DOHH2 (cell line): ENCODE data around the gene RAC3.

Experiments used
- H3F3A ChIP-seq: fragments of 200-600 bp; sonication (generic), shearing (Covaris generic); 2 replicates; pipeline ENCODE4 v1.6.0; 2016; ENCODE audit warnings: antibody characterized with exemption, mild to moderate bottlenecking; ENCODE audit not compliant: control insufficient read depth, insufficient read depth
- H3K27ac ChIP-seq: fragments of 200-600 bp; sonication (generic); 2 replicates; pipeline ENCODE4 v1.5.1; 2014; ENCODE audit warnings: low read depth, mild to moderate bottlenecking, low read length, moderate library complexity
- H3K27me3 ChIP-seq: fragments of 200-600 bp; sonication (generic); 2 replicates; pipeline ENCODE4 v1.6.1; 2014; ENCODE audit warnings: mild to moderate bottlenecking, low read length, mixed read lengths; ENCODE audit not compliant: control insufficient read depth
- H3K36me3 ChIP-seq: fragments of 200-600 bp; sonication (generic); 2 replicates; pipeline ENCODE4 v1.6.1; 2014; ENCODE audit warnings: mild to moderate bottlenecking, low read length, moderate library complexity, mixed read lengths; ENCODE audit not compliant: control insufficient read depth
- H3K4me1 ChIP-seq: fragments of 200-600 bp; sonication (generic); 2 replicates; pipeline ENCODE4 v1.6.1; 2014; ENCODE audit warnings: mild to moderate bottlenecking, low read length, mixed read lengths; ENCODE audit not compliant: control insufficient read depth
- H3K4me2 ChIP-seq: fragments of 200-600 bp; sonication (generic); 2 replicates; pipeline ENCODE4 v1.6.0; 2014; ENCODE audit warnings: mild to moderate bottlenecking, low read length, moderate library complexity
- H3K4me3 ChIP-seq: fragments of 200-600 bp; sonication (generic); 2 replicates; pipeline ENCODE4 v1.5.1; 2014; ENCODE audit warnings: mild to moderate bottlenecking, low read length, mixed read lengths
- H3K79me2 ChIP-seq: fragments of 200-600 bp; sonication (generic); 2 replicates; pipeline ENCODE4 v1.6.1; 2014; ENCODE audit warnings: mild to moderate bottlenecking, low read length, mixed read lengths; ENCODE audit not compliant: control insufficient read depth
- H3K9me2 ChIP-seq: fragments of 200-600 bp; sonication (generic); replicated peaks from 2 replicates; pipeline ENCODE4 v1.6.1; 2014; ENCODE audit warnings: mild to moderate bottlenecking, low read length, mixed read lengths; ENCODE audit not compliant: control insufficient read depth
- H3K9me3 ChIP-seq: fragments of 200-600 bp; sonication (generic); 2 replicates; pipeline ENCODE4 v1.6.1; 2014; ENCODE audit warnings: antibody characterized with exemption, low read length, mixed read lengths; ENCODE audit not compliant: control insufficient read depth, insufficient read depth
- H4K20me1 ChIP-seq: fragments of 200-600 bp; sonication (generic); 2 replicates; pipeline ENCODE4 v1.6.0; 2014; ENCODE audit warnings: low read depth, mild to moderate bottlenecking, antibody characterized with exemption, low read length, moderate library complexity; ENCODE audit not compliant: control insufficient read depth, insufficient read depth
- CTCF ChIP-seq: fragments of 200-600 bp; sonication (generic); IDR thresholded peaks from one replicate; pipeline ENCODE4 v1.5.1; 2014; ENCODE audit warnings: antibody characterized with exemption, mild to moderate bottlenecking, low read depth, low read length; ENCODE audit not compliant: poor library complexity, severe bottlenecking
- EZH2phosphoT487 ChIP-seq: fragments of 200-600 bp; sonication (generic); IDR thresholded peaks from 2 replicates; pipeline ENCODE4 v1.6.1; 2017; ENCODE audit warnings: borderline replicate concordance, mild to moderate bottlenecking, antibody characterized with exemption, low read length, moderate library complexity, mixed read lengths

The RAC3 gene

GRCh38 chr17:82025401-82026107 lies 5.9 kb upstream of the RAC3 start:
- H3K36me3 ChIP-seq: peaks cover 3% of the 10 kb centered on the region
- H3K9me2 ChIP-seq: no peaks in the 10 kb centered on the region
- no peak overlapping the region for H3K27ac ChIP-seq
- H3K27me3 ChIP-seq: no peaks in the 10 kb centered on the region
- peaks cover 1% of the 10 kb centered on the region; the same call in 1 of the 2 replicates for H4K20me1 ChIP-seq
- H3K4me3 ChIP-seq: no peak overlapping the region
- TF ChIP-seq CTCF (no peak), EZH2phosphoT487 (no peak)
- peaks cover 26% of the 10 kb centered on the region for H3K4me1 ChIP-seq
- H3K4me2 ChIP-seq: no peak overlapping the region
- no peaks in the 10 kb centered on the region for H3K9me3 ChIP-seq
- no peaks in the 10 kb centered on the region for H3F3A ChIP-seq
- H3K79me2 ChIP-seq: peaks cover 32% of the 10 kb centered on the region

DNA sequence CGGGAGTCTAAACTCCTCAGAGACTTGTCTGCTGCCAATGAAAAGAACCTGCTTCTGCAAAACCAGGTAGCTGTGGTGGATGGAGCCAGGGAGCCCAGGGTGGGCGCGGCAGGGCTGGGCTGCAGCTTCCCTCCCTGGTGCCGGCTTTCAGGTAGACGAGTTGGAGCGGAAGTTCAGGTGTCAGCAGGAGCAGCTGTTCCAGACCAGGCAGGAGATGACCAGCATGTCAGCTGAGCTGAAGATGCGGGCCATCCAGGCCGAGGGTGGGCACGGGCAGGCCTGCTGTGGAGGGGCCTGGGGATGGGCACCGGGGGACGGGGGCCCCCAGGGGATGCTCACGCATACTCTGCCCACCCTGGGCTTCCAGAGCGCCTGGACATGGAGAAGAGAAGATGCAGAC lies 3.2 kb upstream of the RAC3 start:
- H3K4me1 ChIP-seq: peaks cover 26% of the 10 kb centered on the region
- H3K36me3 ChIP-seq: peaks cover 3% of the 10 kb centered on the region; the same call in 1 of the 2 replicates
- TF ChIP-seq CTCF: no peak
- no peak for TF ChIP-seq EZH2phosphoT487
- H3K9me2 ChIP-seq: no peaks in the 10 kb centered on the region
- no peaks in the 10 kb centered on the region for H3K9me3 ChIP-seq
- H3K27me3 ChIP-seq: no peaks in the 10 kb centered on the region
- no peaks in the 10 kb centered on the region; the same call in 1 of the 2 replicates for H3F3A ChIP-seq
- no peak overlapping the region for H3K4me2 ChIP-seq
- H3K79me2 ChIP-seq: peaks cover 11% of the 10 kb centered on the region
- no peak overlapping the region for H3K27ac ChIP-seq
- no peaks in the 10 kb centered on the region for H4K20me1 ChIP-seq
- no peak overlapping the region for H3K4me3 ChIP-seq

DNA sequence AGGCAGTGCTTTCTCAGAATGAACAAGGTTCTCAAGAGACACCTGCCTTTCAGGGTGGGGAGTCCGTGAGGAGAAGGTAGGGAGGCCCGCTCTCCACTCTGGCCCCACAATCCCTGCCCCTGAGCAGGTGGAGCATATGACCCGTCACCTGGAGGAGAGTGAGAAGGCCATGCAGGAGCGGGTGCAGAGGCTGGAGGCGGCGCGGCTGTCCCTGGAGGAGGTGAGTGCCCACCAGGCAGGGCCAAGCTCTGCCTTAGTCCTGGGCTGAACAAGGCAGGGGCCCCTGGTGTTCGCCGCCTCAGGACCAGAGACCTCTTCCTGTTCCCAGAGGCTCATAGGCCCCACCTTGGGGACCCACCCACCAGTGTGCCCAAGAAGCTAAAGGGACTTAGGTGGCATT lies 2.5 kb upstream of the RAC3 start:
- no peak for TF ChIP-seq CTCF
- no peak for TF ChIP-seq EZH2phosphoT487
- H3K27ac ChIP-seq: no peak overlapping the region
- no peaks in the 10 kb centered on the region; the same call in 1 of the 2 replicates for H3F3A ChIP-seq
- H3K4me3 ChIP-seq: no peak overlapping the region
- H3K4me2 ChIP-seq: no peak overlapping the region
- peaks cover 6% of the 10 kb centered on the region for H3K79me2 ChIP-seq
- no peaks in the 10 kb centered on the region for H3K9me2 ChIP-seq
- no peaks in the 10 kb centered on the region for H3K9me3 ChIP-seq
- peaks cover 3% of the 10 kb centered on the region; the same call in 1 of the 2 replicates for H3K36me3 ChIP-seq
- no peaks in the 10 kb centered on the region for H3K27me3 ChIP-seq
- peaks cover 23% of the 10 kb centered on the region for H3K4me1 ChIP-seq
- H4K20me1 ChIP-seq: no peaks in the 10 kb centered on the region
